Upper lobe of right lung (tissue), 1 donor: ENCODE measurements around the gene PACRG. TPM values are rescaled to one million over a fixed set of nuclear protein-coding genes. Genes with fewer than 3 reads are reported as not detected.

Source experiments
- ATAC-seq: fragments of 200-7000 bp; cut with Tn5 transposase; one replicate; pipeline ENCODE4 v1.9.1; 2020; ENCODE audit warnings: mild to moderate bottlenecking, moderate library complexity
- DNase-seq: peaks from one replicate; pipeline ENCODE4 v3.0.0-alpha.2; 2020
- H3K27ac ChIP-seq: fragments of 200-600 bp; one replicate; pipeline ENCODE4 v1.8.0; 2022
- H3K27me3 ChIP-seq: fragments of 200-600 bp; one replicate; pipeline ENCODE4 v1.8.0; 2022; ENCODE audit warnings: mild to moderate bottlenecking
- H3K36me3 ChIP-seq: fragments of 200-600 bp; one replicate; pipeline ENCODE4 v1.8.0; 2022
- H3K4me1 ChIP-seq: fragments of 200-600 bp; one replicate; pipeline ENCODE4 v1.8.0; 2022
- H3K4me3 ChIP-seq: fragments of 200-600 bp; one replicate; pipeline ENCODE4 v1.8.0; 2022; ENCODE audit warnings: mild to moderate bottlenecking
- H3K9me3 ChIP-seq: fragments of 200-600 bp; one replicate; pipeline ENCODE4 v1.8.0; 2022
- intact Hi-C: fragments of 100-400 bp; cut with DNase I; formaldehyde crosslinking; loops from one replicate; pipeline ENCODE4 v1.11.0; 2022
- total RNA-seq: library from RNA; stranded (reverse); fragmentation: NEBNext Ultra II Directional; extraction: Animal tissue kit (Norgen Biotek cat#: 25700); gene quantifications from one replicate; pipeline ENCODE4 v1.2.1, GENCODE V29; 2021
- TF ChIP-seq, protein P1 (sequence below): fragments of 200-600 bp; IDR thresholded peaks from one replicate; pipeline ENCODE4 v1.8.0; 2022; ENCODE audit warnings: antibody characterized with exemption
- donor health status: DM: no; HTN: yes; CAD: no; lungs with severe emphysema.

Gene PACRG
- total RNA-seq, 1 donor from 2014 or later = 1.5 TPM

DNA sequence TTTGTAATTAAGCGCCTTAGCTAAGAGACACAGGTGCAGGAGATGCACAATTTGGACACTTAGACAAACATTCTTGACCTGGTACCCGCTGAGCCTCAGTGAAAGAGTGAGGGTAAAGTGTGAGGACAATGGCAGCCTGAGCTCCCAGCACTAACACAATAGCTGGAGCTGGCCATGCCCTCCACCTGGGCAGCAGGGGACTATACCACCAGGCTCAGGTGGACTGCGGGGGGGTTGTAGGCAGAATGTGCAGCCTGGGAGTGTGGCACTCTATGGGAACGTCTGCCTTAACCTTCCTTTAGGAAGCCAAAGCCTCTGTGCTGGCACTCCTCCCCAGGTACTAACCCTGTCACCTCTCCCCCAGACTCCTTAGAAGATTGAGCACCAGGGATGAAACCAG lies 23.8 kb upstream of the PACRG start:
- H3K4me1 ChIP-seq = peaks cover 5% of the 10 kb centered on the region
- H3K4me3 ChIP-seq = no peak overlapping the region
- TF ChIP-seq, protein P1, sequence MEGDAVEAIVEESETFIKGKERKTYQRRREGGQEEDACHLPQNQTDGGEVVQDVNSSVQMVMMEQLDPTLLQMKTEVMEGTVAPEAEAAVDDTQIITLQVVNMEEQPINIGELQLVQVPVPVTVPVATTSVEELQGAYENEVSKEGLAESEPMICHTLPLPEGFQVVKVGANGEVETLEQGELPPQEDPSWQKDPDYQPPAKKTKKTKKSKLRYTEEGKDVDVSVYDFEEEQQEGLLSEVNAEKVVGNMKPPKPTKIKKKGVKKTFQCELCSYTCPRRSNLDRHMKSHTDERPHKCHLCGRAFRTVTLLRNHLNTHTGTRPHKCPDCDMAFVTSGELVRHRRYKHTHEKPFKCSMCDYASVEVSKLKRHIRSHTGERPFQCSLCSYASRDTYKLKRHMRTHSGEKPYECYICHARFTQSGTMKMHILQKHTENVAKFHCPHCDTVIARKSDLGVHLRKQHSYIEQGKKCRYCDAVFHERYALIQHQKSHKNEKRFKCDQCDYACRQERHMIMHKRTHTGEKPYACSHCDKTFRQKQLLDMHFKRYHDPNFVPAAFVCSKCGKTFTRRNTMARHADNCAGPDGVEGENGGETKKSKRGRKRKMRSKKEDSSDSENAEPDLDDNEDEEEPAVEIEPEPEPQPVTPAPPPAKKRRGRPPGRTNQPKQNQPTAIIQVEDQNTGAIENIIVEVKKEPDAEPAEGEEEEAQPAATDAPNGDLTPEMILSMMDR = no peak
- no peak overlapping the region for H3K27ac ChIP-seq
- intact Hi-C loops = no loop called here
- DNase-seq (no peak), ATAC-seq (no peak)
- no peaks in the 10 kb centered on the region for H3K9me3 ChIP-seq
- H3K27me3 ChIP-seq = no peaks in the 10 kb centered on the region
- H3K36me3 ChIP-seq = no peaks in the 10 kb centered on the region

DNA sequence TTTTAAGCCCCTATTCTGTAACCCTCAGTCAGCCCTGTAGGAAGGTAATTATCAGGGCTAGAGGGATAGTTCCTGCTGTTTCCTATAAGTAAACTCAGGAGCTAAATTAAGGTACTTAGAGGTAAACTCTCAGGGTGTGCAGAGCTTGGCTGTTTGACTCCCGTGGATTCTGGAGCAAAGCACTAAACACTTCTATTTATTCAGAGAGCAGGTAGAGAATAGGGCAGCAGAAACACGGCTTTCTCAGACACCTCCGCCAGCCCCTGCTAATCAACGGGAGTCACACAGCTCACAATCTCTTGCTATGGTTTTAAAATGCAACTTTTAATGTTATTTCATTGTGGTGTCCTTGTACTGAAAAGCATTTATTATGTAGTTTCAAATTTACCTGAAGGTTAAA lies 22.0 kb upstream of the PACRG start:
- intact Hi-C loops = no loop called here
- no peaks in the 10 kb centered on the region for H3K9me3 ChIP-seq
- H3K4me1 ChIP-seq = peaks cover 5% of the 10 kb centered on the region
- TF ChIP-seq, protein P1 = no peak
- H3K27me3 ChIP-seq = no peaks in the 10 kb centered on the region
- DNase-seq (no peak), ATAC-seq (no peak)
- H3K4me3 ChIP-seq = no peak overlapping the region
- H3K36me3 ChIP-seq = no peaks in the 10 kb centered on the region
- H3K27ac ChIP-seq = no peak overlapping the region

DNA sequence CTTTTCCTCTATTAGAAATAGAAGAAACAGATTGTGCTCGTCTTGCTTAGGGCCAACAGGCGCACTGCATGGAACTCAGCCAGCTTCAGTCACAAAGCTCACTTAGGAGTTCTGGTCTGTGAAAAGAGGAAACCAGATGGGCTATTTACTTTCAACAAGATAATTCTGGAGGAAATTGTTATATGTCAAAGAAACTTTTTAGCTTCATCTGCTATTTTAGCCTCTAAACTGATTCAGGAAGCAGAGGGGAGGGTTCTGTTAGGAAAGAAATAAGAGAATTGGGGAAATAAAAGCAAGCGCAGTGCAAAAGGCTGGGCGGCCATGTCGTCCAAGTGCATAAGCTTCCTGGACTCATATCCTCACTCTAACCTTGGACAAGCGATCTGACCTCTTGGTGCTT lies 21.5 kb upstream of the PACRG start:
- intact Hi-C loops = no loop called here
- H3K9me3 ChIP-seq = no peaks in the 10 kb centered on the region
- H3K36me3 ChIP-seq = no peaks in the 10 kb centered on the region
- H3K4me1 ChIP-seq = peaks cover 5% of the 10 kb centered on the region
- TF ChIP-seq, protein P1 = no peak
- no peaks in the 10 kb centered on the region for H3K27me3 ChIP-seq
- ATAC-seq (peak; percentile 52), DNase-seq (no peak)
- H3K27ac ChIP-seq = peak overlapping the region; percentile 68
- peak overlapping the region; percentile 4 for H3K4me3 ChIP-seq

DNA sequence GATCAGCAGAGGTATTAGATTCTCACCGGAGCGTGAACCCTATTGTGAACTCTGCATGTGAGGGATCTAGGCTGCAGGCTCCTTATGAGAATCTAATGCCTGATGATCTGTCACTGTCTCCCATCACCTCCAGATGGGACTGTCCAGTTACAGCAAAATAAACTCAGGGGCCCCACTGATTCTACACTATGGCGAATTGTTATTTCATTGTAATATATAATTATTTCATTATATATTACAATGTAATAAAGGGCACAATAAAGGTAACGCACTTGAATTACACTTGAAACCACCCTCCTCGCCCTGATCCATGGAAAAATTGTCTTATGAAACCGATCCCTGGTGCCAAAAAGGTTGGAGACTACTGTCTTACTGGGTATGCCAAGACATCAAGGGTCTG lies 18.8 kb upstream of the PACRG start:
- DNase-seq (no peak), ATAC-seq (no peak)
- Histone ChIP-seq H3K27ac (no peak overlapping the region), H3K4me3 (no peak overlapping the region), H3K36me3 (no peaks in the 10 kb centered on the region), H3K27me3 (no peaks in the 10 kb centered on the region), H3K9me3 (no peaks in the 10 kb centered on the region), H3K4me1 (peaks cover 5% of the 10 kb centered on the region)
- intact Hi-C loops = no loop called here
- TF ChIP-seq, protein P1 = no peak

DNA sequence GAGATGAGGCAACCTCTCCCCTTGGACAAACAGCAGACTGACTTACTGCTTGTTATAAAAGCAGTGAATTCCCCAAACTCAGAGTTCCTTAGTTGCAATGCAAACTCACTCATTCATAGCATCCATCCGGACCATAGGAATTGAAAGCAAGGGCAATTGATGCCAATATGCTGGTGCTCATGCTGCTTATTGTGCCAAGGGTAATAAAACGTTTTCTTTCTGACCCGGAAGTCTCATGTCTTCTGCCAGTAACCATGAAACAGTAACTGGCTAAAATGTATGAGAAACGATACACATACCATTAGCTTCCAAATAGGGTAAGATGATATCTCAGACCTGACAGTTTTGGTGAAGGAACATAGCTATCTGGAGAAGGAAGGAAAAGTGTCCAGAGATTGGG lies 18.3 kb upstream of the PACRG start:
- H3K27me3 ChIP-seq = no peaks in the 10 kb centered on the region
- DNase-seq (no peak), ATAC-seq (no peak)
- H3K27ac ChIP-seq = no peak overlapping the region
- intact Hi-C loops = no loop called here
- TF ChIP-seq, protein P1 = no peak
- H3K4me1 ChIP-seq = peaks cover 5% of the 10 kb centered on the region
- H3K9me3 ChIP-seq = no peaks in the 10 kb centered on the region
- H3K4me3 ChIP-seq = no peak overlapping the region
- H3K36me3 ChIP-seq = no peaks in the 10 kb centered on the region

DNA sequence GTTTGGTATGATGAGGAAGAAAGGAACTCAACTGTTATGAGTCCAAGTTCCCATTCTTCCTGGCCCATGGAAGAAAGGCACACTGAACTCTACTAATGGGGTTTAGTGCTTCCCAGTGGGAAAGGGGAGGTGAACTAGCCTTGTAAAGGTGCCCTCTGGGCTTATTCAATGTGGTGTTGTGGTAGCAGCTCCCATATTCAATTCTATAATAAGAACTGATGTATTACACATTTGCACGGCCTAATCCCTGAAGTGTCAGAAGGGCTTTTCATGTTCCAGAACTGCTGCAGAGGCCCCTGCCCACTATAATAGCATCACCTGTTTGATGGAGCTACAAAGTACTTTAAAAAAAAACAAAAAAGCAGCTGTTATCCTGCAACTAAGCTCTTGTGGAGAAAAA lies 17.4 kb upstream of the PACRG start:
- no peaks in the 10 kb centered on the region for H3K27me3 ChIP-seq
- H3K4me3 ChIP-seq = no peak overlapping the region
- DNase-seq = no peak
- no peaks in the 10 kb centered on the region for H3K36me3 ChIP-seq
- H3K27ac ChIP-seq = no peak overlapping the region
- intact Hi-C loops = no loop called here
- peaks cover 5% of the 10 kb centered on the region for H3K4me1 ChIP-seq
- no peaks in the 10 kb centered on the region for H3K9me3 ChIP-seq
- ATAC-seq = no peak
- TF ChIP-seq, protein P1 = no peak
